Measurements from ENCODE around the gene CDC26. TPM values are rescaled to one million over a fixed set of nuclear protein-coding genes. Genes with fewer than 3 reads are reported as not detected.
"Not testable (repeated sequence)": the region's sequence is repeated elsewhere in the genome, so short reads cannot be mapped to it uniquely, and the experiment has no call there.

Gene CDC26
- total RNA-seq, 1 experiment from 2014 or later: 29.3 TPM

GRCh38 chr9:113238202-113238858, 37.0 kb downstream of the CDC26 start:
- H3K9me3 ChIP-seq: no peaks in the 10 kb centered on the region
- no peak overlapping the region for H3K4me3 ChIP-seq (ENCODE audit: low read depth, low read length)
- intact Hi-C loops (cut with micrococcal nuclease; ENCODE audit: unreplicated experiment): no loop called here
- H3K4me1 ChIP-seq: no peaks in the 10 kb centered on the region
- Mint-ChIP-seq H3K27me3 (ENCODE audit: insufficient read depth, unreplicated experiment) (no peaks in the 10 kb centered on the region), H3K36me3 (ENCODE audit: insufficient read depth, unreplicated experiment) (no peaks in the 10 kb centered on the region), H3K27ac (ENCODE audit: unreplicated experiment) (no peak overlapping the region), H3K9me3 (ENCODE audit: unreplicated experiment) (no peaks in the 10 kb centered on the region), H3K4me3 (ENCODE audit: unreplicated experiment) (no peak overlapping the region), H3K4me1 (ENCODE audit: low read depth, unreplicated experiment) (no peaks in the 10 kb centered on the region)
- H3K36me3 ChIP-seq (ENCODE audit: control insufficient read depth, insufficient read depth, low read length): no peaks in the 10 kb centered on the region
- no TSS peak for BruUV-seq (replicated peaks)
- no peaks in the 10 kb centered on the region for H3K27me3 ChIP-seq (replicated peaks; ENCODE audit: control insufficient read depth, insufficient read depth, low read length)
- TF ChIP-seq CTCF (IDR thresholded peaks at IDR 0.05; ENCODE audit: insufficient read depth in 1 of 2, low read depth in 1 of 2, low read length in 1 of 2, severe bottlenecking in 1 of 2, unreplicated experiment in 1 of 2): no peak
- ChIA-PET CTCF (no interaction called here), POLR2A (no interaction called here)
- no peak for DNase-seq

GRCh38 chr9:113237026-113237425, 38.3 kb downstream of the CDC26 start:
- no peak overlapping the region for H3K4me3 Mint-ChIP-seq (ENCODE audit: unreplicated experiment)
- no peaks in the 10 kb centered on the region for H3K36me3 ChIP-seq (ENCODE audit: control insufficient read depth, insufficient read depth, low read length)
- no peaks in the 10 kb centered on the region for H3K27me3 ChIP-seq (replicated peaks; ENCODE audit: control insufficient read depth, insufficient read depth, low read length)
- no peaks in the 10 kb centered on the region for H3K36me3 Mint-ChIP-seq (ENCODE audit: insufficient read depth, unreplicated experiment)
- H3K4me3 ChIP-seq (ENCODE audit: low read depth, low read length): no peak overlapping the region
- no peak overlapping the region for H3K27ac Mint-ChIP-seq (ENCODE audit: unreplicated experiment)
- no peak for TF ChIP-seq CTCF (IDR thresholded peaks at IDR 0.05; ENCODE audit: insufficient read depth in 1 of 2, low read depth in 1 of 2, low read length in 1 of 2, severe bottlenecking in 1 of 2, unreplicated experiment in 1 of 2)
- POLR2A ChIA-PET: no interaction called here
- BruUV-seq (replicated peaks): no TSS peak
- H3K4me1 ChIP-seq: no peaks in the 10 kb centered on the region
- H3K27me3 Mint-ChIP-seq (ENCODE audit: insufficient read depth, unreplicated experiment): no peaks in the 10 kb centered on the region
- CTCF ChIA-PET: no interaction called here
- no peak for DNase-seq
- no peaks in the 10 kb centered on the region for H3K9me3 Mint-ChIP-seq (ENCODE audit: unreplicated experiment)
- H3K4me1 Mint-ChIP-seq (ENCODE audit: low read depth, unreplicated experiment): no peaks in the 10 kb centered on the region
- H3K9me3 ChIP-seq: no peaks in the 10 kb centered on the region
- intact Hi-C loops (cut with micrococcal nuclease; ENCODE audit: unreplicated experiment): no loop called here

GRCh38 chr9:113235701-113236255, 39.6 kb downstream of the CDC26 start:
- POLR2A ChIA-PET; CTCF ChIA-PET; H3K4me3 Mint-ChIP-seq (ENCODE audit: unreplicated experiment); intact Hi-C loops (cut with micrococcal nuclease; ENCODE audit: unreplicated experiment); H3K27me3 Mint-ChIP-seq (ENCODE audit: insufficient read depth, unreplicated experiment); H3K36me3 ChIP-seq (ENCODE audit: control insufficient read depth, insufficient read depth, low read length); H3K9me3 Mint-ChIP-seq (ENCODE audit: unreplicated experiment); H3K36me3 Mint-ChIP-seq (ENCODE audit: insufficient read depth, unreplicated experiment); H3K4me1 Mint-ChIP-seq (ENCODE audit: low read depth, unreplicated experiment); H3K4me3 ChIP-seq (ENCODE audit: low read depth, low read length); H3K4me1 ChIP-seq; DNase-seq; BruUV-seq (replicated peaks); H3K27me3 ChIP-seq (replicated peaks; ENCODE audit: control insufficient read depth, insufficient read depth, low read length); H3K9me3 ChIP-seq; H3K27ac Mint-ChIP-seq (ENCODE audit: unreplicated experiment): not testable (repeated sequence)
